Loucy (cell line): ENCODE results near the gene HLA-DQA2.

Experiments
- CTCF ChIP-seq: fragments of 200-600 bp; sonication (generic); conservative IDR thresholded peaks from 2 replicates; pipeline ENCODE4 v1.5.1; 2014; ENCODE audit warnings: mild to moderate bottlenecking, antibody characterized with exemption, low read length
- EZH2phosphoT487 ChIP-seq: fragments of 200-600 bp; IDR thresholded peaks from 2 replicates; pipeline ENCODE4 v1.6.1; 2018; ENCODE audit warnings: antibody characterized with exemption, mild to moderate bottlenecking, moderate library complexity, borderline replicate concordance

- TF ChIP-seq CTCF: no peak
- TF ChIP-seq EZH2phosphoT487: no peak
Measured at GRCh38 chr6:32775071-32775470, 33.9 kb downstream of the HLA-DQA2 start.
